ENCODE data around the gene SERPINB3. TPM values are rescaled to one million over a fixed set of nuclear protein-coding genes. Genes with fewer than 3 reads are reported as not detected.
"Not testable (repeated sequence)": the region's sequence is repeated elsewhere in the genome, so short reads cannot be mapped to it uniquely, and the experiment has no call there.

SERPINB3 gene
- total and polyA plus RNA-seq, 10 donors, result 0.05 to 0.09 TPM; not detected in 8

DNA sequence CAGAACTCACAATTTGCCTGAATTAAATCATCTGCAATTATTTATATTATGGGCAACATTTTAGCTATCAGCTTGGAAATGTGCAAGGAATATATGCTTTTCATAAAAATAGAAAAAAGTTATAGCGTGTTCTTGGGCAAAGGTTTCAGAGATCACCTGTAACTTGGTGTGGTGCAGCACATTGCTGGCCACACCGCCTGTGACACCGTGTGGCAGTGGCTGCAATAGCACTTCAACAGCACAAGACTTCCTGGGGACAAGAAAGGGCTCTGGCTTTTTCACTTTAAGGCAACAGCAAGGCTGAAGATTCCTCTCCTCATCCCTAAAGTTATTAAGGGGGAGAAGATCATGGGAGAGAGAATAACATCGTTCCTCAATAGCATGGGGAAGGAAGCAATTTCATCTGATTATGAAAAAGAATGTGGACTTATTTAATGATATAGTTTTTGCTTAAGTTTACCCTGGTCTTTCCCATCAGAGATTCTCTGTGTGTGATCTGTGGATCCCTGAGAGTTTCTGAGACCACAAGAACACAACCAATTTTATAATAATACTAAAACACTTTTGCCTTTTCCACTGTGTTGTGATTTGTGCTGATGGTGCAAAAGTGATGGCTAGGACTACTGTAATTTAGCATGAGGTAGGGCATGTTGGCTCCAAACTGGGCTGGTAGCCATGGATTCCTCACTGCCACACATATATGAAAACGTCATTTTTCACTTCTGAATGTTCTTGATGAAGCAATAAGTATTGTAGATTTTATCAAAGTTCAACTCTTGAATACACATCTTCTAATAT, 15.0 kb upstream of the SERPINB3 start:
- H3K9me3 ChIP-seq, result peaks cover 0 to 5% (median 0%) of the 10 kb centered on the region in 8 donors
- TF ChIP-seq POLR2AphosphoS5 (IDR thresholded peaks at IDR 0.05), result no peak
- TF ChIP-seq POLR2A (IDR thresholded peaks at IDR 0.05), result no peak
- TF ChIP-seq, protein P1, sequence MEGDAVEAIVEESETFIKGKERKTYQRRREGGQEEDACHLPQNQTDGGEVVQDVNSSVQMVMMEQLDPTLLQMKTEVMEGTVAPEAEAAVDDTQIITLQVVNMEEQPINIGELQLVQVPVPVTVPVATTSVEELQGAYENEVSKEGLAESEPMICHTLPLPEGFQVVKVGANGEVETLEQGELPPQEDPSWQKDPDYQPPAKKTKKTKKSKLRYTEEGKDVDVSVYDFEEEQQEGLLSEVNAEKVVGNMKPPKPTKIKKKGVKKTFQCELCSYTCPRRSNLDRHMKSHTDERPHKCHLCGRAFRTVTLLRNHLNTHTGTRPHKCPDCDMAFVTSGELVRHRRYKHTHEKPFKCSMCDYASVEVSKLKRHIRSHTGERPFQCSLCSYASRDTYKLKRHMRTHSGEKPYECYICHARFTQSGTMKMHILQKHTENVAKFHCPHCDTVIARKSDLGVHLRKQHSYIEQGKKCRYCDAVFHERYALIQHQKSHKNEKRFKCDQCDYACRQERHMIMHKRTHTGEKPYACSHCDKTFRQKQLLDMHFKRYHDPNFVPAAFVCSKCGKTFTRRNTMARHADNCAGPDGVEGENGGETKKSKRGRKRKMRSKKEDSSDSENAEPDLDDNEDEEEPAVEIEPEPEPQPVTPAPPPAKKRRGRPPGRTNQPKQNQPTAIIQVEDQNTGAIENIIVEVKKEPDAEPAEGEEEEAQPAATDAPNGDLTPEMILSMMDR (IDR thresholded peaks at IDR 0.05 in 8 of 11, conservative IDR thresholded peaks at IDR 0.05 in 3 of 11), result no peak
- no peak overlapping the region for H3K4me3 ChIP-seq
- H3K27me3 ChIP-seq (replicated peaks in 1 of 7), result no peaks in the 10 kb centered on the region
- 17 to 34% (median 23%) methylated on average over 5 of the region's 5 CpGs for WGBS, 5 donors
- no peaks in the 10 kb centered on the region for H3K36me3 ChIP-seq
- intact Hi-C loops (cut with DNase I; ENCODE audit: low total_unique reads), result no loop called here
- H3K4me1 ChIP-seq, result no peaks in the 10 kb centered on the region
- H3K27ac ChIP-seq, result no peak overlapping the region
- no peak for DNase-seq

DNA sequence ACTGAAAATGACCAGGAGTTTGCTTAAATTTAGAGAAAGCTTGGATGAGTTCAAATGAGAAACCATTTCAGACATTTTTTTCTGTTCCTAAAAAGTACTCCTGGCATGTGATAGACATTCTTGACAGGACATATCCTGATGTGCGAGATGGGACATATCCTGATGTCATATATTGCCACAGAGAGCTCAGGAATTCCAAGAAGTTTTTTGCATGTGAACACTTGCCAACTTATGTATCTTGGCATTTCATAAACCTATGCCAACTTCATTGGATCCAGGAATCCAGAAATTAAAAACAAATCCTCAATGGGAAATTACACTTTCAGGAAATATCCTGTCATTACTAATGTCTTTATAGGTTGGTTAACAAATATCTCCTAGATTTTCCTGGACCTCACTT, 2.9 kb upstream of the SERPINB3 start:
- Histone ChIP-seq H3K4me3 (no peak overlapping the region), H3K9me3 (peaks cover 0 to 22% (median 0%) of the 10 kb centered on the region in 8 donors), H3K27ac (no peak overlapping the region), H3K36me3 (no peaks in the 10 kb centered on the region), H3K27me3 (replicated peaks in 1 of 7) (no peaks in the 10 kb centered on the region), H3K4me1 (no peaks in the 10 kb centered on the region)
- intact Hi-C loops (cut with DNase I; ENCODE audit: low total_unique reads), result no loop called here
- no peak for TF ChIP-seq POLR2AphosphoS5 (IDR thresholded peaks at IDR 0.05)
- TF ChIP-seq, protein P1 (IDR thresholded peaks at IDR 0.05 in 8 of 11, conservative IDR thresholded peaks at IDR 0.05 in 3 of 11), result no peak
- TF ChIP-seq POLR2A (IDR thresholded peaks at IDR 0.05), result no peak
- WGBS, 5 donors, result 74 to 91% (median 89%) methylated on average over 1 of the region's 1 CpG
- no peak for DNase-seq

DNA sequence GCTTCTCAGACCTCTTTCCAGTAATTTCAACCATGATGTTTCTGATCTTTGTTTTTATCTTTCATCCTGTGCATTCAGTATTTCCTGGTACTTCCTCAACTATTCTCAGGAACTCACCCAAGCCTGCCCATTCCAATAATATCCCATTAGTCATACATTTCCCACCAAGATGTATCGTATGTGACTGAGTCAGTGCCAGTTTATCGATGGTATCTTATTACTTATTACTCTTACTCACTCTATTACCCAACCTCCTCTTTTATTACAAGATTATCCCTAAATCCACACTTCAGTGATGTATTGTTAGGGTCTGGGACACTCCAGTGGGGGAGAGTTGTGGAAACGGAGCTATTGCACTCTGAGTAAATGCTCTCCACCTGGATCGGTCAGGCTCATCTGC, 2.8 kb downstream of the SERPINB3 start:
- intact Hi-C loops (cut with DNase I; ENCODE audit: low total_unique reads); H3K4me1 ChIP-seq; H3K27ac ChIP-seq; H3K36me3 ChIP-seq; DNase-seq; H3K4me3 ChIP-seq; H3K9me3 ChIP-seq; H3K27me3 ChIP-seq (replicated peaks in 1 of 7): not testable (repeated sequence)
- WGBS, 5 donors, result 81 to 96% (median 92%) methylated on average over 4 of the region's 4 CpGs

DNA sequence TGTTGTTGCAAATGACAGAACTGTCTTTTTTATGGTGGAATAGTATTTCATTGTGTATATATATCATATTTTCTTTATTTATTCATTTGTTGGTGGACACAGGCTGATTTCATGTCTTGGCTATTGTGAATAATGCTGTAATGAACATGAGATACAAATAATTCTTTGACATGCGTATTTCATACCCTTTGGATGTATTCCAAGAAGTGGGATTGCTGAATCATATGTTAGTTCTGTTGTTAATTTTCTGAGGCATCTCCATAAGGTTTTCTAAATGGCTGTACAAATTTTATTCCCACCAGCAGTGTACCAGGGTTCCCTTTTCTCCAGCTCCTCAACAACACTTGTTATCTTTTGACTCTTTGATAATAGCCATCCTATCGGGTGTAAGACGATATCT, 11.4 kb downstream of the SERPINB3 start:
- intact Hi-C loops (cut with DNase I; ENCODE audit: low total_unique reads); H3K9me3 ChIP-seq; H3K4me1 ChIP-seq; H3K27me3 ChIP-seq (replicated peaks in 1 of 7); H3K36me3 ChIP-seq; H3K27ac ChIP-seq; DNase-seq; H3K4me3 ChIP-seq: not testable (repeated sequence)
- 87 to 91% (median 90%) methylated on average over 3 of the region's 3 CpGs for WGBS, 5 donors

DNA sequence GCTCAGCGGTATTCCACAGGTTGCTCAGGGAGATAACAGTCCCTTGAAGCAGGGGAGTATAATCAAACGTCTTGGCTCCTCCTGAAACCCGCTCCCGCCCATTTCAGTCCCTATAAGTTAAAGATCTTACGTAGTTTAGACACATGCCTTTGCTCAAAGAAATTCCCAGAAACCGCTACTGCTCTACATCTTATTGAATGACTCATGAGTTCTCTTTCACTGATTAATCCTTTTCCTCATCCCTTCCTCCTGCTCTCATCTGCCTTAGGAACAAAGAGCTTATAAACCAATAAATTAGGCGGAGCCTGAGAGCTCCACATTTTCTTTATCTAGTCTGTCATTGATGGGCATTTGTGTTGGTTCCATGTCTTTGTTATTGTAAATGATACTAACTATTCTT, 13.5 kb downstream of the SERPINB3 start:
- Histone ChIP-seq H3K27ac (no peak overlapping the region), H3K4me3 (no peak overlapping the region), H3K36me3 (no peaks in the 10 kb centered on the region), H3K27me3 (replicated peaks in 1 of 7) (no peaks in the 10 kb centered on the region), H3K9me3 (no peaks in the 10 kb centered on the region), H3K4me1 (no peaks in the 10 kb centered on the region)
- TF ChIP-seq POLR2A (IDR thresholded peaks at IDR 0.05) (no peak), POLR2AphosphoS5 (IDR thresholded peaks at IDR 0.05) (no peak)
- TF ChIP-seq, protein P1 (IDR thresholded peaks at IDR 0.05 in 8 of 11, conservative IDR thresholded peaks at IDR 0.05 in 3 of 11), result no peak
- 65 to 74% (median 70%) methylated on average over 7 of the region's 7 CpGs for WGBS, 5 donors
- intact Hi-C loops (cut with DNase I; ENCODE audit: low total_unique reads), result no loop called here
- no peak for DNase-seq
